D721Med (cell line): Measurements from ENCODE around the gene RAG2.

Source experiments
- DNase-seq: peaks from one replicate; pipeline ENCODE4 v3.0.0; 2011; ENCODE audit warnings: low spot score; ENCODE audit not compliant: insufficient read length
- FAIRE-seq: peaks from 2 replicates; lab custom pipeline; 2011; peaks lifted over from hg19 to GRCh38; lab: Jason Lieb, UNC
- CTCF ChIP-seq: IDR thresholded peaks from 2 replicates; pipeline ENCODE4 v1.5.1; 2012; ENCODE audit warnings: mild to moderate bottlenecking, control low read depth; ENCODE audit not compliant: insufficient read depth; ENCODE audit errors: missing control alignments

The RAG2 gene

GRCh38 chr11:36617543-36618362 lies 19.7 kb upstream of the RAG2 start:
- DNase-seq (no peak), FAIRE-seq (no peak)
- TF ChIP-seq CTCF: no peak

GRCh38 chr11:36615826-36616225 lies 17.8 kb upstream of the RAG2 start:
- no peak for DNase-seq
- FAIRE-seq: no peak
- TF ChIP-seq CTCF: no peak

- FAIRE-seq: no peak
Observed at GRCh38 chr11:36609383-36609782, 11.3 kb upstream of the RAG2 start.

GRCh38 chr11:36608491-36609199 lies 10.6 kb upstream of the RAG2 start:
- DNase-seq: no peak
- no peak for TF ChIP-seq CTCF
- no peak for FAIRE-seq

More at GRCh38 chr11:36609383-36609782, 11.3 kb upstream of the RAG2 start:
- DNase-seq: no peak
- no peak for TF ChIP-seq CTCF

GRCh38 chr11:36605221-36606216 lies 7.5 kb upstream of the RAG2 start:
- FAIRE-seq (no peak), DNase-seq (no peak)
- no peak for TF ChIP-seq CTCF

GRCh38 chr11:36602135-36602534 lies 4.1 kb upstream of the RAG2 start:
- no peak for TF ChIP-seq CTCF
- FAIRE-seq (no peak), DNase-seq (no peak)
